ENCODE data around the gene NDUFV1.
"Not testable (repeated sequence)": the region's sequence is repeated elsewhere in the genome, so short reads cannot be mapped to it uniquely, and the experiment has no call there.

DNA sequence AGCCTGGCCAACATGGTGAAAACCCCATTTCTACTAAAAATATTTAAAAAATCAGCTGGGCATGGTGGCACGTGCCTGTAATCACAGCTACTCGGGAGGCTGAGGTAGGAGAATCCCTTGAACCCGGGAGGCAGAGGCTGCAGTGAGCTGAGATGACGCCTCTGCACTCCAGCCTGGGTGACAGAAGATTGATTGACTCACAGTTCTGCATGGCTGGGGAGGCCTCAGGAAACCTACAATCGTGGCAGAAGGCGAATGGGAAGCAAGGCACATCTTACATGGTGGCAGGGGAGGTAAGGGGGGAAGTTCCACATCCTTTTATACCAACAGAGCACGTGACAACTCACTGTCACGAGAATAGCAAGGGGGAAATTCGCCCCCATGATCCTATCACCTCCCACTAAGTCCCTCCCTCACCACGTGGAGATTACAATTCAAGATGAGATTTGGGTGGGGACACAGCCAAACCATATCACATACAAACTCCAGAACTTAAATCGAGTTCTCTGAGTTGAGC is 17.8 kb upstream of the NDUFV1 start:
- not testable (repeated sequence) for TF ChIP-seq POLR2AphosphoS5 (IDR thresholded peaks at IDR 0.05; ENCODE audit: borderline replicate concordance, low read depth, low read length); EZH2 (IDR thresholded peaks at IDR 0.05); FOXP2 (optimal IDR thresholded peaks at IDR 0.05; ENCODE audit: control extremely low read depth, extremely low read length, insufficient read depth)
